ENCODE measurements around the gene FNBP1L.

DNA sequence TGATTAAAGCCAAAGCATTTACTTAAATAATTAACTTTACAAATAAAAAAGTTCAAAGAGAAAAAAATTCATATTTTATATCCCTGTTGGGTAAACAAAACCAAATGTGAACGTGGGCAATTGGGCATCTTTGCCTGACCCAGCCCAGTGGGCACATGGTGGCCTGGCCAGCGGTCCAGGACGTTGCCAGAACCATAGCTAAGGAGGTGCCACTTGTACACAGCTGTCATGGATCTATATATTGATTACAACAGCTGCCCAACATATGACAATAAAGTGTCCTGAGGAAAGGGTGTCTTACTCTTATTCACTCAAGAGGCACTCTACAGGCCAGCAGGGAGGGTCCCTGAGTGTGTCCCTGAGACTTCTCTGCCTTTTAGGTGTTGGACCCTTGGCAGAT is 155.2 kb downstream of the FNBP1L start:
- TF ChIP-seq EZH2 (IDR thresholded peaks at IDR 0.05; ENCODE audit: low read length) (no peak), CTCF (optimal IDR thresholded peaks at IDR 0.05 in 1 of 3, IDR thresholded peaks at IDR 0.05 in 1 of 3, conservative IDR thresholded peaks at IDR 0.05 in 1 of 3; ENCODE audit: extremely low read depth in 1 of 3, insufficient read depth in 2 of 3, low read length in 3 of 3) (no peak)
